ENCODE measurements around the gene TRPM2. TPM values are rescaled to one million over a fixed set of nuclear protein-coding genes. Genes with fewer than 3 reads are reported as not detected.

The TRPM2 gene
- polyA plus RNA-seq, 3 donors from 2014 or later, result 3.0 to 11.1 (median 4.4) TPM

DNA sequence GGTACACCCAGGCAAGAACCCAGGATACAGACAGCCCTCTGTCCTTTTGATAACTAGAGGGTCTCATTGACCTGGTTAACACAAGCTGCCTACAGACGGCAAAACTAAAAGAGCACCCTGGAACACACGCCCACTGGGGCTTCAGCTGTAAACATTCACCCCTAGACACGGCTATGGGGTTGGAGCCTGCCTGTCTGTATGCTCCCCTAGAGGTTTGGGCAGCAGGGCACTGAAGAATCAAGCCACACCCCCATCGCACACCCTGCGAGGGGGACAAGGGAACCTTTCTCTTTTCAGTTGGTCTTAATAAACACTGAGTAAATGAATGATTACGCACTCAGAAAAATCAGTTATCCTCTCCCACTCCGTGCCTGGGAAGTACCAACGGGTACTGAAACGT, 137.4 kb downstream of the TRPM2 start:
- Mint-ChIP-seq H3K27ac (no peak overlapping the region), H3K27me3 (ENCODE audit: low read depth in 3 of 3) (peaks cover 1 to 19% (median 8%) of the 10 kb centered on the region in 3 donors), H3K36me3 (peaks cover 0 to 4% (median 0%) of the 10 kb centered on the region in 3 donors), H3K4me3 (no peak overlapping the region), H3K4me1 (peaks cover 0 to 2% of the 10 kb centered on the region in 2 donors), H3K9me3 (peaks cover 0 to 17% (median 8%) of the 10 kb centered on the region in 6 donors)
- no peak for DNase-seq

Other genes with a start within 250 kb of the TRPM2 start
- gene PWP2, start 246.2 kb upstream of the TRPM2 start, polyA plus RNA-seq, result 10 to 100 TPM in 1 of 3 donors, 1 to 10 TPM in 1, under 1 TPM in 1; 0.63 to 23.8 (median 7.4) TPM
- 10 to 100 TPM; 20.9 to 51.9 (median 51.8) TPM for gene GATD3, start 219.9 kb upstream of the TRPM2 start, polyA plus RNA-seq
- not detected for gene ICOSLG, start 112.7 kb upstream of the TRPM2 start, polyA plus RNA-seq
- gene DNMT3L, start 91.7 kb upstream of the TRPM2 start, polyA plus RNA-seq, result not detected
- gene AIRE, start 67.7 kb upstream of the TRPM2 start, polyA plus RNA-seq, result not detected
- 10 to 100 TPM; 57.9 to 88.8 (median 84.6) TPM for gene PFKL, start 53.6 kb upstream of the TRPM2 start, polyA plus RNA-seq
- 10 to 100 TPM; 30.0 to 36.4 (median 31.6) TPM for gene CFAP410, start 14.2 kb upstream of the TRPM2 start, polyA plus RNA-seq
- under 1 TPM in 1 of 3 donors, not detected in 2; 0.29 TPM for gene LRRC3, start 101.9 kb downstream of the TRPM2 start, polyA plus RNA-seq
- gene KRTAP10-1, start 186.6 kb downstream of the TRPM2 start, polyA plus RNA-seq, result not detected
- gene KRTAP10-2, start 197.9 kb downstream of the TRPM2 start, polyA plus RNA-seq, result not detected
- not detected for gene KRTAP10-3, start 205.2 kb downstream of the TRPM2 start, polyA plus RNA-seq
- gene KRTAP10-4, start 220.1 kb downstream of the TRPM2 start, polyA plus RNA-seq, result not detected
- not detected for gene KRTAP10-5, start 227.0 kb downstream of the TRPM2 start, polyA plus RNA-seq
- gene KRTAP10-6, start 238.9 kb downstream of the TRPM2 start, polyA plus RNA-seq, result not detected
- not detected for gene KRTAP10-7, start 247.0 kb downstream of the TRPM2 start, polyA plus RNA-seq